BLaER1 treated with 17β-estradiol and CSF1 and Interleukin-3, amounts not matched to agents 10 nM and 100 nM (cell line): Measurements from ENCODE around the gene SCUBE3.

Source experiments
- H3K27ac ChIP-seq, 11 experiments: shearing (Covaris generic); formaldehyde crosslinking; 2 replicates each; pipeline ENCODE4 v1.8.1; 2022
- H3K27me3 ChIP-seq, 11 experiments: shearing (Covaris generic); formaldehyde crosslinking; 2 replicates each; pipeline ENCODE4 v1.8.1; 2022
- H3K36me3 ChIP-seq, 11 experiments: shearing (Covaris generic); formaldehyde crosslinking; 2 replicates each; pipeline ENCODE4 v1.8.1; 2022
- H3K4me1 ChIP-seq, 10 experiments: shearing (Covaris generic); formaldehyde crosslinking; 2 replicates each; pipeline ENCODE4 v1.8.1; 2022
- H3K4me2 ChIP-seq, 11 experiments: shearing (Covaris generic); formaldehyde crosslinking; 2 replicates each; pipeline ENCODE4 v1.8.1; 2022
- H3K4me3 ChIP-seq, 10 experiments: shearing (Covaris generic); formaldehyde crosslinking; 2 replicates each; pipeline ENCODE4 v1.8.1; 2022
- H3K9ac ChIP-seq, 11 experiments: shearing (Covaris generic); formaldehyde crosslinking; 2 replicates each; pipeline ENCODE4 v1.8.1; 2022
- H3K9me3 ChIP-seq, 11 experiments: shearing (Covaris generic); formaldehyde crosslinking; replicated peaks in 1 of 11; 2 replicates each; pipeline ENCODE4 v1.8.1; 2022
- H4K20me1 ChIP-seq, 11 experiments: shearing (Covaris generic); formaldehyde crosslinking; 2 replicates each; pipeline ENCODE4 v1.8.1; 2022
- Cebpa-rat ChIP-seq, 11 experiments: shearing (Covaris generic); IDR thresholded peaks; 2 replicates each; pipeline ENCODE4 v1.8.1; 2022

The SCUBE3 gene

DNA sequence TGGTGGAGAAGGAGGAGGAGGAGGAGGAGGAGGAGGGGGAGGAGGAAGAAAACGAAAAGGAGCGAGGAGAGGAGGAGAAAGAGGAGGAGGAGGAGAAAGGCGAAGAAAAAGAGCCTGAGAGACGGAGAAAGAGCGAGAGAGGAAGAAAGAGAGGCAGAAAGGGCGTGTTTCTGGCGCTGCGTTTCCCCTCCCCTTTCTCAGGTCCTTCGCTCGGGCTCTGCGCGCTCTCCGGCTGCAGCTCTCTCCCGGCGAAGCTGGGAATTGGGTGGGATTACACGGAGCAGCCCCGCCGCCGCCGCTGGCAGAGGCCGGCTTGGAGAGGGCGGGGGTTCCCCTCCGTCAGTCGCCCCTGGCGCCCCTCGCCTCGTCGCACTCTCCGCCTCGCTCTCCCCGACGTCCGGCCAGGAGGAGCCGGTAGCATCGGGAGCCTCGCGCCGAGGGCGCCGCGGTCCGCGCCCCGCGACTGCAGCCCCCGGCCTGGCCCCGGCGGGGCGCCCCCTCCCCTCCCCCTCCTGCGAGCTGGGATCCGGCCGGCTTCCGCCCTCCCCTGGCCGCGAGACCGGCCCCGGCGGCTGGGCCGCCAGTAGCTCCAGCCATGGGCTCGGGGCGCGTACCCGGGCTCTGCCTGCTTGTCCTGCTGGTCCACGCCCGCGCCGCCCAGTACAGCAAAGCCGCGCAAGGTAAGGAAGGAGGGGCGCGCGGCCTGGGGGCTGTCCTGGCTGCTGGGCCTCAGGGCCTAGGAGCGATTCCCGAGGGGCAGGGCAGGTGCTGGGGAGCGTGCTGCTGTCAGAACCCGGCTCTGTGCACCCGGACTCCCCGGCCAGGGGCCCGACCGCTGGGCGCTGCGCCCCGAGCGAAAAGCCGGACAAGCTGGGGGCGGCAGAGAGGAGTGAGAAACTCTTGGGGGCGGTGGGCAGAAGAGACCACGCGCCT is at the start of gene SCUBE3:
SCUBE3 (plus strand) TSS at position 133 of the 933 bp plus-strand sequence; CDS start at position 596, 463 bp downstream.
- Histone ChIP-seq H3K27me3 (peaks cover 56 to 75% (median 72%) of the 10 kb centered on the region in 11 experiments), H3K4me3 (peak within 1 kb of the TSS; percentile 52 to 73 (median 60)), H3K4me2 (peak within 1 kb of the TSS; percentile 85 to 99 (median 92)), H3K9ac (peak within 1 kb of the TSS; percentile 29 to 71 (median 63); a peak in 21 of 22 replicates), H3K4me1 (peaks cover 23 to 45% (median 40%) of the 10 kb centered on the region in 10 experiments), H3K27ac (no peak within 1 kb of the TSS; a peak in 1 of 22 replicates), H3K36me3 (no peaks in the 10 kb centered on the region), H4K20me1 (peaks cover 0 to 39% (median 16%) of the 10 kb centered on the region in 11 experiments; a peak in 13 of 22 replicates), H3K9me3 (no peaks in the 10 kb centered on the region)
- TF ChIP-seq Cebpa-rat (IDR thresholded peaks at IDR 0.05) = no peak

DNA sequence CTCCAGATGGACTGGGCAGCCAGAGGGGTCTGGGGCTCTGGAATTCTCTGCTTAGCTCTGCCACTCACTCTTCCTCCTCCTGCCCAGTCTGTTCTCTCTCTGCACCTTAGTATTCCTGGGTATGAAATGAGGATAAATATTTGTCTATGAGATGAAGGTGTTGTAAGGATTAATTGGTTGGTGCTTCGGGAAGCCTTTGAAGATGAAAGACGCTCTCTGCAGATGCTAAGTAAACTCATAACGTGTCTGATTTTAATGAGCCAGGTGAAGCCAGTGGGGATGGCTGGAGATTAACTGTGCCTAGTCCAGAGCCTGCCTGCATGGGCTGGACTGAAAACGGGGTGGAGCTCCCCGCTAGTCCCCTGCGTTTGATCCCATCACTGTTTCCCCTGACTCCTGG is 49.5 kb upstream of the SCUBE3 start:
- no peaks in the 10 kb centered on the region for H3K27me3 ChIP-seq
- no peak overlapping the region for H3K4me2 ChIP-seq
- no peaks in the 10 kb centered on the region for H3K36me3 ChIP-seq
- TF ChIP-seq Cebpa-rat (IDR thresholded peaks at IDR 0.05) = no peak
- H4K20me1 ChIP-seq = no peaks in the 10 kb centered on the region
- H3K27ac ChIP-seq = no peak overlapping the region
- H3K4me1 ChIP-seq = peaks cover 0 to 9% (median 0%) of the 10 kb centered on the region in 10 experiments; a peak in 2 of 20 replicates
- H3K4me3 ChIP-seq = no peak overlapping the region
- H3K9me3 ChIP-seq = peaks cover 0 to 5% (median 0%) of the 10 kb centered on the region in 11 experiments; a peak in 3 of 22 replicates
- no peak overlapping the region for H3K9ac ChIP-seq

DNA sequence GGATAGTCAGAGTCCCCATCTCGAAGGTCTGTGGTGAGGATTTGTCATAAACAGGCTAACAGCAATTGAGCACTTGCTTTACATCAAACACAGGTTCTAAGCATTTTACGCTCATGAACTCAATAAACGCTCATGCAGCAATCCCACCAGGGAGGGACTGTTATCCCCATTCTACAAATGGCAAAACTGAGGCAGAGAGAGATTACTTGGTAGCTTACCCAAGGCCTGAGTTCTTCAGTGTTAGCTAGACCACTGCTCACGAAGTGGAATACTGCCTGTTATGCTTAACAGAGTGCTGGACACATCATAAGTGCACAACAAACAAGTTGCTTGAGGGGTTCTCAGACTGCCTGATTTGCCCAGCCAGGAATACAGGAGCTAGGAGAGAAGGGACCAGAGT is 48.9 kb upstream of the SCUBE3 start:
- TF ChIP-seq Cebpa-rat (IDR thresholded peaks at IDR 0.05) = no peak
- Histone ChIP-seq H4K20me1 (no peaks in the 10 kb centered on the region), H3K4me3 (no peak overlapping the region), H3K36me3 (no peaks in the 10 kb centered on the region), H3K4me2 (no peak overlapping the region), H3K4me1 (peaks cover 0 to 9% (median 0%) of the 10 kb centered on the region in 10 experiments; a peak in 2 of 20 replicates), H3K27me3 (no peaks in the 10 kb centered on the region), H3K9ac (no peak overlapping the region), H3K9me3 (peaks cover 0 to 11% (median 0%) of the 10 kb centered on the region in 11 experiments; a peak in 6 of 22 replicates), H3K27ac (no peak overlapping the region)

DNA sequence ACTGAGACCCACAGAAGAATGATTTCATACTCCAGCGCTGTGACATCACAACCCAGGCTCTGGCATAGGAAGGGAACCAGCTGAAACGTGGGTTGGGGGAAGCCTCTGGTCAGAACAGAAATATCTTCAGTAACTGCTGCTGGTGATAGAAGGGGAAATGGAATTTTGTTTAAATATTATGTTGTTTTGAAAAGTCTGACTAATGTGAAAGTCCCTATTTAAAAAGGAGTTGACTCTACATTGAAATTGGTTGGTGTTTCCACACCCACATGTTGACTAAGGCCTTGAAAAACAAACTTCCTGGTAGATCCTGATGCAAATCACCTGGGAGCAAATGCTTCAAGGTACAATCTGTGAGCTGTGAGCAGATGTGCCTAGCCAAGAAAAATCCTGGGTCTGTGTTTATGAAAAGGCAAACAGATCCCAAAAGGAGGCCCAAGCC is 48.1 kb upstream of the SCUBE3 start:
- Histone ChIP-seq H4K20me1 (no peaks in the 10 kb centered on the region), H3K27ac (no peak overlapping the region), H3K9ac (no peak overlapping the region), H3K27me3 (no peaks in the 10 kb centered on the region), H3K4me1 (peaks cover 0 to 9% (median 0%) of the 10 kb centered on the region in 10 experiments; a peak in 2 of 20 replicates), H3K4me3 (no peak overlapping the region), H3K36me3 (no peaks in the 10 kb centered on the region), H3K9me3 (peaks cover 0 to 13% (median 0%) of the 10 kb centered on the region in 11 experiments; a peak in 6 of 22 replicates), H3K4me2 (peak overlapping the region in 1 of 11 experiments; percentile 15; a peak in 1 of 22 replicates)
- TF ChIP-seq Cebpa-rat (IDR thresholded peaks at IDR 0.05) = no peak

DNA sequence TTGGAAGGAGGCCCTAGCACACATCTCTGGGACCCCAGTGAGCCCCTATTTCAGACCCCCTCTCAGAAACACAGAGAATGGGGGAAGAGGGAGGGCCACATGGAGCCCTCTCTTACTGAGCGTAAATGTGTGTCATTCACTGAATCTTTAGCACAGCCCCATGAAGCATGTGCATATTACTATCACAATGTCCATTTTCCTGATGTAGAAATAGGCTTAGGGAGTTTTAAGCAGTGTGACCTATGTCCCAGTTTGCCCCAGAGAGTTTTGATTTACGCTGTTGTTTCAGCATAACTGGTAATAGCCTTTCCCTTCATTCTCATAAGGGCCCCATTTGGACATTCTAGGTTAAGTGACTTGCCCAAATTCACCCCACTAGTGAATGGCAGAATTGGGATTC is 47.6 kb upstream of the SCUBE3 start:
- TF ChIP-seq Cebpa-rat (IDR thresholded peaks at IDR 0.05) = no peak
- peak overlapping the region in 1 of 11 experiments; percentile 15; a peak in 1 of 22 replicates for H3K4me2 ChIP-seq
- no peaks in the 10 kb centered on the region for H3K36me3 ChIP-seq
- no peak overlapping the region for H3K9ac ChIP-seq
- H4K20me1 ChIP-seq = no peaks in the 10 kb centered on the region
- H3K9me3 ChIP-seq = peaks cover 0 to 13% (median 0%) of the 10 kb centered on the region in 11 experiments; a peak in 6 of 22 replicates
- H3K27ac ChIP-seq = no peak overlapping the region
- H3K4me3 ChIP-seq = no peak overlapping the region
- peaks cover 0 to 7% (median 0%) of the 10 kb centered on the region in 10 experiments; a peak in 2 of 20 replicates for H3K4me1 ChIP-seq
- no peaks in the 10 kb centered on the region for H3K27me3 ChIP-seq

DNA sequence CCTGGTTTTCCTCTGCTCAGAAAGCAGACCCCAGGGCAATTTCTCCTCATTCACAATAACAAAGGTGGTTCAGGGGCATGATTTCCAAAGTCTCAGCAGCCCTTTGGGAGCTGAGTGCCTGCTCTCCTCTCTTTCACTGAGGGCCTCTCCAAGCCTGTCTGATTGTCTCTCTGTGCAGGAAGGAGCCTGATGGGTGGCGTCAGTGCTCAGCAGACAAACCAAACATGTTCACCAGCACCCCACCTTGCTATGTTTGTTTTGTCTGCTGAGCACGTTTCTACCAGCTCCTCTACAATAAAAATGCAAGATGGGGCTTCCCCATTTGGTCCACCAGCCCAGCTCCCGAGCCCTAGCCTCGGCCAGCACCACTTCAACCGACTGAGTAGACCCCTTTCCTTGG is 47.2 kb upstream of the SCUBE3 start:
- H3K9ac ChIP-seq = no peak overlapping the region
- H3K27me3 ChIP-seq = no peaks in the 10 kb centered on the region
- H3K36me3 ChIP-seq = no peaks in the 10 kb centered on the region
- no peak overlapping the region for H3K27ac ChIP-seq
- H3K9me3 ChIP-seq = peaks cover 0 to 13% (median 0%) of the 10 kb centered on the region in 11 experiments; a peak in 6 of 22 replicates
- peaks cover 0 to 7% (median 0%) of the 10 kb centered on the region in 10 experiments; a peak in 2 of 20 replicates for H3K4me1 ChIP-seq
- no peaks in the 10 kb centered on the region for H4K20me1 ChIP-seq
- no peak overlapping the region for H3K4me3 ChIP-seq
- H3K4me2 ChIP-seq = no peak overlapping the region
- no peak for TF ChIP-seq Cebpa-rat (IDR thresholded peaks at IDR 0.05)

DNA sequence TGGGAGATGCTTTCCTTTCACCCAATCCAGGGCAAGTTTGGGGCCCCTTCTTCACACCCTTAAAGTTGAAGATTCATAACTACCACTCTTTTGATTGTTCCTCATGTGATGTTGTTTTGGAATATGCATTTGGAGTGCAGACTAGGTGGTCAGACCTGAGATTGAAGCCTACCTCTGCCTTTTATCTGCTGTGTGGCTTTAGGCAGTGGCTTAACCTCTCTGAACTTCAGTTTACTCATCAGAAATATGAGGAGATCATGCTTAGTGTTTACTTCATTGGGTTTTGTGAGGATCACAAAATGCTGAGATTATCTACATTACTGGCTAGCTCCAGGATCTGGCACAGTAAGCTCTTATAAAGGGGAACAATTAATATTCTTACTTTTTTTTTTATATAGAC is 46.3 kb upstream of the SCUBE3 start:
- Histone ChIP-seq H4K20me1 (no peaks in the 10 kb centered on the region), H3K4me2 (no peak overlapping the region), H3K9ac (no peak overlapping the region), H3K27me3 (no peaks in the 10 kb centered on the region), H3K4me3 (no peak overlapping the region), H3K9me3 (peaks cover 0 to 13% (median 0%) of the 10 kb centered on the region in 11 experiments; a peak in 6 of 22 replicates), H3K27ac (no peak overlapping the region), H3K4me1 (peaks cover 0 to 7% (median 0%) of the 10 kb centered on the region in 10 experiments; a peak in 1 of 20 replicates), H3K36me3 (no peaks in the 10 kb centered on the region)
- TF ChIP-seq Cebpa-rat (IDR thresholded peaks at IDR 0.05) = no peak

DNA sequence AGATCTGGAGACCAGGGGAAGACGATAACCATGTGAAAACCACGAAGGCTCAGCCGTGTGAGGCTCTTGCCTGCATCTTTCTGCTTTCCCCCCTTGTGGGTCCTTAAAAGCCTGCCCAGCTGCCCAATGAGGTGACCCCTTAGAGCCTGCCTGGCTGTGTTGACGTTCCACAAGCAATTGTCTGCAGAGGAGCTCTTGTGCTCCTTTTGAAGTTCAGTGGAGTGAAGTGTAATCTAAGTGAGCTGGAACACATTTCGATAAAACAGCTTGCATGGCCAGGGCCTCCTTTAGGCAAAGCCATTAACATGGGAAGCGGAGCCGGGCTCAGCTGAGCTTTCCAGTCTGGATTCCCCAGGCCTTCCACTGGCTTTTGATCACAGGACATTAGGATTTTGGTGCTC is 45.3 kb upstream of the SCUBE3 start:
- Histone ChIP-seq H3K27ac (no peak overlapping the region), H3K9ac (no peak overlapping the region), H3K36me3 (no peaks in the 10 kb centered on the region), H4K20me1 (no peaks in the 10 kb centered on the region), H3K4me1 (peaks cover 3 to 13% (median 5%) of the 10 kb centered on the region in 10 experiments), H3K9me3 (peaks cover 0 to 13% (median 0%) of the 10 kb centered on the region in 11 experiments; a peak in 5 of 22 replicates), H3K4me3 (no peak overlapping the region), H3K4me2 (no peak overlapping the region), H3K27me3 (no peaks in the 10 kb centered on the region)
- TF ChIP-seq Cebpa-rat (IDR thresholded peaks at IDR 0.05) = no peak

DNA sequence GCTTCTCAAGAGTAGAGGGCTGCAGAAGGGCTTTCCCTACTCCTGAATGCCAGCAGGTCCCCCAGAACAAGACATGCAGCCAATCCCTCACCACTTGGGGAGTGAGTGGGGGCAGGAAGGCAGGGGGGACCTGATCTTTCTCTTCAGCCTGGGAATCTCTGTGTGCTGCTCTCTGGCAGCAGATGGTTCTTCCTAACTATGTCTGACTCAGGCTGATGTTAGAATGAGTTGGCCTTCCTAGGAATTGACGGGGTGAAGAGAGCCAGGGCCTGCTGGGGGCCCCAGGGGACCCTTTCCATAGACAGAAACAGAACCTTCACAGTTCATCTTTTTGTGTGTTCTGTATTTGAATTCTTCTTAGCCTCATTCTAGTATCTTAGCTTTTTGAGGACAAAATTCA is 43.6 kb upstream of the SCUBE3 start:
- H3K9me3 ChIP-seq = peaks cover 0 to 13% (median 0%) of the 10 kb centered on the region in 11 experiments; a peak in 5 of 22 replicates
- no peak overlapping the region for H3K9ac ChIP-seq
- H3K4me2 ChIP-seq = no peak overlapping the region
- TF ChIP-seq Cebpa-rat (IDR thresholded peaks at IDR 0.05) = no peak
- H3K27me3 ChIP-seq = no peaks in the 10 kb centered on the region
- H4K20me1 ChIP-seq = no peaks in the 10 kb centered on the region
- H3K27ac ChIP-seq = no peak overlapping the region
- peaks cover 9 to 22% (median 14%) of the 10 kb centered on the region in 10 experiments for H3K4me1 ChIP-seq
- no peaks in the 10 kb centered on the region for H3K36me3 ChIP-seq
- no peak overlapping the region for H3K4me3 ChIP-seq
